Body of pancreas (tissue), 4 donors: Measurements from ENCODE around the gene TSPAN18. TPM values are rescaled to one million over a fixed set of nuclear protein-coding genes. Genes with fewer than 3 reads are reported as not detected.

Experiments
- ATAC-seq: fragments of 150-250 bp; one replicate; pipeline ENCODE4 v1.9.1; 2016
- DNase-seq, 4 donors: peaks; one replicate each; pipeline ENCODE4 v3.0.0-alpha.2; 2019
- H3K27ac ChIP-seq, 4 donors: fragments of 200-600 bp; sonication (generic); 1 replicate in 3 of 4; 2 replicates in 1 of 4; pipeline versions ENCODE4 v1.5.1 to v1.6.1; 2016 to 2019; ENCODE audit warnings: mild to moderate bottlenecking in 1 of 4, mixed read lengths in 1 of 4, moderate library complexity in 1 of 4
- H3K27me3 ChIP-seq, 2 donors: fragments of 200-600 bp; sonication (generic); one replicate each; pipeline ENCODE4 v1.6.0; 2016; ENCODE audit warnings: mild to moderate bottlenecking in 1 of 2
- H3K36me3 ChIP-seq, 2 donors: fragments of 200-600 bp; sonication (generic); replicated peaks in 1 of 2; 2 replicates each; pipeline ENCODE4 v1.5.1; 2016; ENCODE audit warnings: low read depth in 2 of 2; ENCODE audit not compliant: insufficient read depth in 1 of 2
- H3K4me1 ChIP-seq: fragments of 200-600 bp; sonication (generic); one replicate; pipeline ENCODE4 v1.6.0; 2016
- H3K4me3 ChIP-seq, 2 donors: fragments of 200-600 bp; sonication (generic); 1 replicate in 1 of 2; 2 replicates in 1 of 2; pipeline ENCODE4 v1.5.1; 2016 to 2019
- H3K9me3 ChIP-seq, 3 donors: fragments of 200-600 bp; sonication (generic); 1 replicate in 2 of 3; 2 replicates in 1 of 3; pipeline ENCODE4 v1.5.1; 2016
- CTCF ChIP-seq, 7 experiments: fragments of 450-650 bp in 4 of 7; fragments of 200-600 bp in 3 of 7; sonication (generic) in 3 of 7; IDR thresholded peaks; one replicate each; pipeline ENCODE4 v1.5.1; 2016 to 2019; ENCODE audit warnings: antibody characterized with exemption in 7 of 7
- POLR2A ChIP-seq, 3 donors: fragments of 450-650 bp; IDR thresholded peaks; one replicate each; pipeline ENCODE4 v1.6.1; 2016; ENCODE audit warnings: antibody characterized with exemption in 3 of 3, mild to moderate bottlenecking in 2 of 3
- WGBS, 2 donors: methylation state at CpG; one replicate each; pipeline ENCODE4 v1.1.5; 2017; 5-methylcytosine and 5-hydroxymethylcytosine counted together
- intact Hi-C: fragments of 100-400 bp; cut with DNase I; formaldehyde crosslinking; loops from one replicate; pipeline ENCODE4 v1.15.1; 2023
- total RNA-seq, 2 donors: library from RNA; depleted of rRNA; stranded (reverse); fragments of >200 nt; gene quantifications; one replicate each; pipeline ENCODE4 v1.1.0, GENCODE V29; 2016

The TSPAN18 gene
- total RNA-seq, 2 donors from 2014 or later = 2.1 to 3.0 TPM

GRCh38 chr11:44916801-44917385 is 190.1 kb downstream of the TSPAN18 start:
- intact Hi-C loops = no loop called here
- WGBS, 2 donors = 59 to 63% methylated on average over 6 to 10 of the region's 10 CpGs
- TF ChIP-seq POLR2A (IDR thresholded peaks at IDR 0.05) = no peak
- TF ChIP-seq CTCF (IDR thresholded peaks at IDR 0.05) = no peak
- ATAC-seq = no peak
- Histone ChIP-seq H3K4me1 (no peaks in the 10 kb centered on the region), H3K4me3 (no peak overlapping the region), H3K27me3 (no peaks in the 10 kb centered on the region), H3K27ac (no peak overlapping the region), H3K36me3 (no peaks in the 10 kb centered on the region), H3K9me3 (no peaks in the 10 kb centered on the region)
- no peak for DNase-seq

GRCh38 chr11:44917741-44918140 is 191.0 kb downstream of the TSPAN18 start:
- DNase-seq (no peak), ATAC-seq (no peak)
- Histone ChIP-seq H3K27me3 (no peaks in the 10 kb centered on the region), H3K36me3 (no peaks in the 10 kb centered on the region), H3K4me1 (no peaks in the 10 kb centered on the region), H3K27ac (no peak overlapping the region), H3K9me3 (no peaks in the 10 kb centered on the region), H3K4me3 (no peak overlapping the region)
- 85 to 92% methylated on average over 4 of the region's 4 CpGs for WGBS, 2 donors
- TF ChIP-seq CTCF (IDR thresholded peaks at IDR 0.05) = no peak
- no peak for TF ChIP-seq POLR2A (IDR thresholded peaks at IDR 0.05)
- intact Hi-C loops = no loop called here

- DNase-seq (no peak), ATAC-seq (no peak)
- Histone ChIP-seq H3K4me3 (no peak overlapping the region), H3K27ac (no peak overlapping the region), H3K36me3 (no peaks in the 10 kb centered on the region), H3K9me3 (no peaks in the 10 kb centered on the region), H3K4me1 (no peaks in the 10 kb centered on the region), H3K27me3 (no peaks in the 10 kb centered on the region)
- WGBS, 2 donors = 59 to 69% methylated on average over 7 of the region's 7 CpGs
- intact Hi-C loops = loop anchor here (10.0 kb wide), 1 partner anchor 404 kb away; no protein-coding TSS in a partner anchor
- TF ChIP-seq POLR2A (IDR thresholded peaks at IDR 0.05) (no peak), CTCF (IDR thresholded peaks at IDR 0.05) (no peak)
Measured at GRCh38 chr11:44920451-44920850, 193.7 kb downstream of the TSPAN18 start.

GRCh38 chr11:44923115-44923514 is 196.4 kb downstream of the TSPAN18 start:
- Histone ChIP-seq H3K27ac (no peak overlapping the region), H3K9me3 (no peaks in the 10 kb centered on the region), H3K4me1 (no peaks in the 10 kb centered on the region), H3K27me3 (no peaks in the 10 kb centered on the region), H3K36me3 (no peaks in the 10 kb centered on the region), H3K4me3 (no peak overlapping the region)
- ATAC-seq (no peak), DNase-seq (no peak)
- 78 to 84% methylated on average over 7 of the region's 7 CpGs for WGBS, 2 donors
- TF ChIP-seq CTCF (IDR thresholded peaks at IDR 0.05) (no peak), POLR2A (IDR thresholded peaks at IDR 0.05) (no peak)
- intact Hi-C loops = loop anchor here (10.0 kb wide), 1 partner anchor 402 kb away; no protein-coding TSS in a partner anchor

- H3K4me3 ChIP-seq = no peak overlapping the region
- no peak for DNase-seq
- no peaks in the 10 kb centered on the region for H3K36me3 ChIP-seq
- WGBS, 2 donors = 81 to 100% methylated on average over 1 to 3 of the region's 3 CpGs
- H3K27ac ChIP-seq = no peak overlapping the region
- intact Hi-C loops = loop anchor here (10.0 kb wide), 1 partner anchor 401 kb away; no protein-coding TSS in a partner anchor
- H3K9me3 ChIP-seq = no peaks in the 10 kb centered on the region
- no peak for ATAC-seq
- H3K27me3 ChIP-seq = no peaks in the 10 kb centered on the region
- TF ChIP-seq CTCF (IDR thresholded peaks at IDR 0.05) = no peak
- TF ChIP-seq POLR2A (IDR thresholded peaks at IDR 0.05) = no peak
- no peaks in the 10 kb centered on the region for H3K4me1 ChIP-seq
Measured at GRCh38 chr11:44923806-44924205, 197.0 kb downstream of the TSPAN18 start.
